Measurements from ENCODE around the gene KIF20B.

KIF20B gene

GRCh38 chr10:89685936-89686335 lies 15.5 kb upstream of the KIF20B start:
- TF ChIP-seq, protein P1, sequence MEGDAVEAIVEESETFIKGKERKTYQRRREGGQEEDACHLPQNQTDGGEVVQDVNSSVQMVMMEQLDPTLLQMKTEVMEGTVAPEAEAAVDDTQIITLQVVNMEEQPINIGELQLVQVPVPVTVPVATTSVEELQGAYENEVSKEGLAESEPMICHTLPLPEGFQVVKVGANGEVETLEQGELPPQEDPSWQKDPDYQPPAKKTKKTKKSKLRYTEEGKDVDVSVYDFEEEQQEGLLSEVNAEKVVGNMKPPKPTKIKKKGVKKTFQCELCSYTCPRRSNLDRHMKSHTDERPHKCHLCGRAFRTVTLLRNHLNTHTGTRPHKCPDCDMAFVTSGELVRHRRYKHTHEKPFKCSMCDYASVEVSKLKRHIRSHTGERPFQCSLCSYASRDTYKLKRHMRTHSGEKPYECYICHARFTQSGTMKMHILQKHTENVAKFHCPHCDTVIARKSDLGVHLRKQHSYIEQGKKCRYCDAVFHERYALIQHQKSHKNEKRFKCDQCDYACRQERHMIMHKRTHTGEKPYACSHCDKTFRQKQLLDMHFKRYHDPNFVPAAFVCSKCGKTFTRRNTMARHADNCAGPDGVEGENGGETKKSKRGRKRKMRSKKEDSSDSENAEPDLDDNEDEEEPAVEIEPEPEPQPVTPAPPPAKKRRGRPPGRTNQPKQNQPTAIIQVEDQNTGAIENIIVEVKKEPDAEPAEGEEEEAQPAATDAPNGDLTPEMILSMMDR (IDR thresholded peaks at IDR 0.05; ENCODE audit: insufficient read depth, low read length, poor library complexity, severe bottlenecking), result no peak
- H3K36me3 ChIP-seq (ENCODE audit: low read length), result no peaks in the 10 kb centered on the region
- no peaks in the 10 kb centered on the region for H3K27me3 ChIP-seq (ENCODE audit: low read length)
- no peak overlapping the region for H3K4me2 ChIP-seq (ENCODE audit: low read depth, low read length, poor library complexity, severe bottlenecking)
- no peak overlapping the region for H3K27ac ChIP-seq (ENCODE audit: low read depth, low read length)
- no peaks in the 10 kb centered on the region for H3F3A ChIP-seq (ENCODE audit: insufficient read depth)
- H3K9ac ChIP-seq (ENCODE audit: low read length), result no peak overlapping the region
- H3K9me3 ChIP-seq (ENCODE audit: insufficient read depth, low read length), result no peaks in the 10 kb centered on the region
- no peak overlapping the region for H2AFZ ChIP-seq (ENCODE audit: low read depth, low read length, severe bottlenecking)
- no peak overlapping the region for H3K4me3 ChIP-seq (ENCODE audit: insufficient read depth, low read length, poor library complexity, severe bottlenecking)
- no peaks in the 10 kb centered on the region for H3K9me2 ChIP-seq (replicated peaks; ENCODE audit: insufficient read depth, low read length)
- H4K20me1 ChIP-seq (ENCODE audit: low read depth, low read length), result no peaks in the 10 kb centered on the region
- no peaks in the 10 kb centered on the region for H3K79me2 ChIP-seq (ENCODE audit: insufficient read depth, low read length)

GRCh38 chr10:89690027-89690426 lies 11.4 kb upstream of the KIF20B start:
- Histone ChIP-seq H2AFZ (ENCODE audit: low read depth, low read length, severe bottlenecking) (no peak overlapping the region), H3K79me2 (ENCODE audit: insufficient read depth, low read length) (no peaks in the 10 kb centered on the region), H3K36me3 (ENCODE audit: low read length) (no peaks in the 10 kb centered on the region), H3K27me3 (ENCODE audit: low read length) (no peaks in the 10 kb centered on the region), H3K4me3 (ENCODE audit: insufficient read depth, low read length, poor library complexity, severe bottlenecking) (no peak overlapping the region), H3K9me2 (replicated peaks; ENCODE audit: insufficient read depth, low read length) (no peaks in the 10 kb centered on the region), H3K9ac (ENCODE audit: low read length) (no peak overlapping the region), H4K20me1 (ENCODE audit: low read depth, low read length) (no peaks in the 10 kb centered on the region), H3K9me3 (ENCODE audit: insufficient read depth, low read length) (no peaks in the 10 kb centered on the region), H3F3A (ENCODE audit: insufficient read depth) (no peaks in the 10 kb centered on the region), H3K27ac (ENCODE audit: low read depth, low read length) (no peak overlapping the region), H3K4me2 (ENCODE audit: low read depth, low read length, poor library complexity, severe bottlenecking) (no peak overlapping the region)
- no peak for TF ChIP-seq EZH2phosphoT487 (conservative IDR thresholded peaks at IDR 0.05; ENCODE audit: low read length)
- TF ChIP-seq, protein P1 (IDR thresholded peaks at IDR 0.05; ENCODE audit: insufficient read depth, low read length, poor library complexity, severe bottlenecking), result no peak

DNA sequence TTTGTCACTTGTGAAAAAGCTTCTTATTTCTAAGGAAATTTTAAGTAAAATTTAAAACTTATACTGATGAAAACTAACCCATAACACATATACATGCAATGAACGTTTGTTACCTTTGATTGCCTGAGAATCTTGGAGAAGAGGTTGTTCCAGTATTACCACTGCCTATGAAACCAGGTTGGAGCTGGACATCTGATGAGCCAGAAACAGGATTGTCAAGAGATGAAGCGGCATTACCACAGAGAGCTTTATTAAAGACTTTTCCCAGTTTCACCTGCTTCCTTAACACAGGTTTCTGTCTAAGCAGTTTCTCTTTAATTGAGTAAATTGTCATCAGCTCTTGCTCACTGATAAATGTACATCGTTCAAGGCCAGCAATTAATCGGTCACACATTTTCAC lies 9.0 kb upstream of the KIF20B start:
- Histone ChIP-seq H3K36me3 (ENCODE audit: low read length) (no peaks in the 10 kb centered on the region), H3K9ac (ENCODE audit: low read length) (no peak overlapping the region), H3K4me2 (ENCODE audit: low read depth, low read length, poor library complexity, severe bottlenecking) (no peak overlapping the region), H3K79me2 (ENCODE audit: insufficient read depth, low read length) (no peaks in the 10 kb centered on the region), H3F3A (ENCODE audit: insufficient read depth) (no peaks in the 10 kb centered on the region), H3K4me3 (ENCODE audit: insufficient read depth, low read length, poor library complexity, severe bottlenecking) (no peak overlapping the region), H3K9me3 (ENCODE audit: insufficient read depth, low read length) (no peaks in the 10 kb centered on the region), H3K9me2 (replicated peaks; ENCODE audit: insufficient read depth, low read length) (no peaks in the 10 kb centered on the region), H4K20me1 (ENCODE audit: low read depth, low read length) (no peaks in the 10 kb centered on the region), H2AFZ (ENCODE audit: low read depth, low read length, severe bottlenecking) (no peak overlapping the region), H3K27ac (ENCODE audit: low read depth, low read length) (no peak overlapping the region), H3K27me3 (ENCODE audit: low read length) (no peaks in the 10 kb centered on the region)
- TF ChIP-seq, protein P1 (IDR thresholded peaks at IDR 0.05; ENCODE audit: insufficient read depth, low read length, poor library complexity, severe bottlenecking), result no peak
- TF ChIP-seq EZH2phosphoT487 (conservative IDR thresholded peaks at IDR 0.05; ENCODE audit: low read length), result no peak

GRCh38 chr10:89693176-89693575 lies 8.2 kb upstream of the KIF20B start:
- no peak overlapping the region for H3K4me2 ChIP-seq (ENCODE audit: low read depth, low read length, poor library complexity, severe bottlenecking)

More at GRCh38 chr10:89693176-89693575, 8.2 kb upstream of the KIF20B start:
- TF ChIP-seq EZH2phosphoT487 (conservative IDR thresholded peaks at IDR 0.05; ENCODE audit: low read length), result no peak
- TF ChIP-seq, protein P1 (IDR thresholded peaks at IDR 0.05; ENCODE audit: insufficient read depth, low read length, poor library complexity, severe bottlenecking), result no peak
- Histone ChIP-seq H3K9me3 (ENCODE audit: insufficient read depth, low read length) (no peaks in the 10 kb centered on the region), H3K9ac (ENCODE audit: low read length) (no peak overlapping the region), H2AFZ (ENCODE audit: low read depth, low read length, severe bottlenecking) (no peak overlapping the region), H3K27ac (ENCODE audit: low read depth, low read length) (no peak overlapping the region), H3K36me3 (ENCODE audit: low read length) (no peaks in the 10 kb centered on the region), H3K4me3 (ENCODE audit: insufficient read depth, low read length, poor library complexity, severe bottlenecking) (no peak overlapping the region), H3F3A (ENCODE audit: insufficient read depth) (no peaks in the 10 kb centered on the region), H4K20me1 (ENCODE audit: low read depth, low read length) (no peaks in the 10 kb centered on the region), H3K79me2 (ENCODE audit: insufficient read depth, low read length) (no peaks in the 10 kb centered on the region), H3K27me3 (ENCODE audit: low read length) (no peaks in the 10 kb centered on the region), H3K9me2 (replicated peaks; ENCODE audit: insufficient read depth, low read length) (no peaks in the 10 kb centered on the region)
